ENCODE results near the gene EEF1G.

- TF ChIP-seq SPI1 (IDR thresholded peaks at IDR 0.05; ENCODE audit: borderline replicate concordance, low read depth, low read length) (peak; percentile 68; the same call in 1 of the 2 replicates), CTCF (IDR thresholded peaks at IDR 0.05 in 2 of 3, conservative IDR thresholded peaks at IDR 0.05 in 1 of 3; ENCODE audit: insufficient read depth in 2 of 3, low read depth in 1 of 3, low read length in 3 of 3) (no peak), UBTF (IDR thresholded peaks at IDR 0.05; ENCODE audit: borderline replicate concordance in 1 of 2, low read depth in 2 of 2, low read length in 2 of 2) (no peak), NFYB (IDR thresholded peaks at IDR 0.05; ENCODE audit: extremely low read depth, insufficient read length) (no peak), E2F4 (CRISPR knock-in tag; IDR thresholded peaks at IDR 0.05; ENCODE audit: low read depth) (no peak; the same call in 1 of the 2 replicates), KLF16 (IDR thresholded peaks at IDR 0.05) (no peak), MECOM (CRISPR knock-in tag; IDR thresholded peaks at IDR 0.05) (no peak)
Observed at GRCh38 chr11:62544581-62545436, 28.9 kb downstream of the EEF1G start.

Data from K562 (cell line).